B cell (primary cell): ENCODE results near the gene SIPA1L3. TPM values are rescaled to one million over a fixed set of nuclear protein-coding genes. Genes with fewer than 3 reads are reported as not detected.

Source experiments
- ATAC-seq: fragments of 200-7000 bp; cut with Tn5 transposase; one replicate; pipeline ENCODE4 v1.10.0; 2021; ENCODE audit warnings: low read depth, mild to moderate bottlenecking, moderate number of reproducible peaks, moderate library complexity
- CTCF ChIA-PET: fragments of 350-600 bp; sonication (Branson Sonifier 250); formaldehyde crosslinking; loops from one replicate; lab custom pipeline; 2021; ENCODE audit warnings: antibody characterized with exemption, inconsistent platforms; lab: Charles Lee
- POLR2A ChIA-PET: fragments of 350-600 bp; sonication (Branson Sonifier 250); formaldehyde crosslinking; loops from one replicate; lab custom pipeline; 2021; ENCODE audit warnings: antibody characterized with exemption; lab: Charles Lee
- DNase-seq: peaks from one replicate; pipeline ENCODE4 v3.0.0; 2013
- H2AFZ ChIP-seq: 2 replicates; pipeline ENCODE4 v1.6.1; 2012; ENCODE audit warnings: mild to moderate bottlenecking, low read depth, low read length; ENCODE audit not compliant: insufficient read depth, poor library complexity, severe bottlenecking
- H3K27ac ChIP-seq, 2 donors: 1 replicate in 1 of 2; 2 replicates in 1 of 2; pipeline ENCODE4 v1.5.1; 2012 to 2013; ENCODE audit warnings: low read length in 2 of 2, mild to moderate bottlenecking in 2 of 2, moderate library complexity in 1 of 2
- H3K27me3 ChIP-seq, 4 experiments: fragments of 200-600 bp in 1 of 4; sonication (generic) in 1 of 4; replicated peaks in 1 of 4; 1 replicate in 2 of 4; 2 replicates in 2 of 4; pipeline versions ENCODE4 v1.6.1 to v1.7.0; 2013 to 2016; ENCODE audit warnings: low read length in 3 of 4, mild to moderate bottlenecking in 2 of 4, mixed read lengths in 1 of 4, moderate library complexity in 1 of 4; ENCODE audit not compliant: insufficient read depth in 4 of 4, control insufficient read depth in 3 of 4; ENCODE audit errors: control extremely low read depth in 1 of 4
- H3K36me3 ChIP-seq, 2 experiments: replicated peaks in 1 of 2; 1 replicate in 1 of 2; 2 replicates in 1 of 2; pipeline versions ENCODE4 v1.6.1 to v1.7.1; 2013; ENCODE audit warnings: low read length in 1 of 2; ENCODE audit not compliant: insufficient read depth in 2 of 2, control insufficient read depth in 1 of 2; ENCODE audit errors: control extremely low read depth in 1 of 2, extremely low read depth in 1 of 2
- H3K4me1 ChIP-seq, 2 donors: fragments of 200-600 bp in 1 of 2; sonication (generic) in 1 of 2; 1 replicate in 1 of 2; 2 replicates in 1 of 2; pipeline versions ENCODE4 v1.5.1 to v1.6.1; 2013 to 2017; ENCODE audit warnings: low read length in 2 of 2; ENCODE audit not compliant: control insufficient read depth in 2 of 2, insufficient read depth in 2 of 2
- H3K4me2 ChIP-seq: replicated peaks from 2 replicates; pipeline ENCODE3; 2012; ENCODE audit warnings: mild to moderate bottlenecking, low read depth, low read length; ENCODE audit not compliant: poor library complexity, severe bottlenecking
- H3K4me3 ChIP-seq, 5 experiments: fragments of 200-600 bp in 1 of 5; sonication (generic) in 1 of 5; 1 replicate in 3 of 5; 2 replicates in 2 of 5; pipeline versions ENCODE4 v1.5.1 to v1.7.0; 2011 to 2016; ENCODE audit warnings: low read length in 4 of 5, mild to moderate bottlenecking in 4 of 5, low read depth in 2 of 5, control low read depth in 1 of 5, moderate library complexity in 1 of 5; ENCODE audit not compliant: insufficient read depth in 1 of 5; ENCODE audit errors: control extremely low read depth in 1 of 5, extremely low read depth in 1 of 5
- H3K79me2 ChIP-seq: fragments of 200-600 bp; sonication (generic); one replicate; pipeline ENCODE4 v1.6.0; 2016; ENCODE audit warnings: low read length; ENCODE audit not compliant: control insufficient read depth, insufficient read depth
- H3K9ac ChIP-seq: fragments of 200-600 bp; sonication (generic); 2 replicates; pipeline ENCODE4 v1.6.1; 2017; ENCODE audit warnings: mild to moderate bottlenecking, low read length, moderate library complexity
- H3K9me3 ChIP-seq, 3 donors: one replicate each; pipeline versions ENCODE4 v1.6.1 to v1.7.1; 2013; ENCODE audit warnings: low read length in 2 of 3; ENCODE audit not compliant: control insufficient read depth in 2 of 3, insufficient read depth in 1 of 3; ENCODE audit errors: control extremely low read depth in 1 of 3
- H4K20me1 ChIP-seq: 2 replicates; pipeline ENCODE4 v1.6.0; 2012; ENCODE audit warnings: mild to moderate bottlenecking, low read length; ENCODE audit not compliant: insufficient read depth, control insufficient read depth, poor library complexity, severe bottlenecking
- H3K27ac Mint-ChIP-seq: one replicate; pipeline ENCODE4 v1.8.0; 2021; ENCODE audit warnings: mixed read lengths
- H3K27me3 Mint-ChIP-seq: one replicate; pipeline ENCODE4 v1.8.0; 2021; ENCODE audit warnings: mixed read lengths
- H3K4me1 Mint-ChIP-seq: one replicate; pipeline ENCODE4 v1.8.0; 2021; ENCODE audit warnings: mixed read lengths
- H3K4me3 Mint-ChIP-seq: one replicate; pipeline ENCODE4 v1.8.0; 2021; ENCODE audit warnings: mixed read lengths
- H3K9me3 Mint-ChIP-seq: one replicate; pipeline ENCODE4 v1.8.0; 2022; ENCODE audit warnings: mixed read lengths; ENCODE audit not compliant: insufficient read depth
- CTCF ChIP-seq: fragments of 200-600 bp; IDR thresholded peaks from one replicate; pipeline ENCODE4 v1.8.0; 2022; ENCODE audit warnings: antibody characterized with exemption, mild to moderate bottlenecking
- EZH2 ChIP-seq: IDR thresholded peaks from 2 replicates; pipeline ENCODE4 v1.6.1; 2012; ENCODE audit warnings: borderline replicate concordance, low read depth, mild to moderate bottlenecking, moderate library complexity, low read length; ENCODE audit not compliant: insufficient read depth, poor library complexity, severe bottlenecking
- WGBS: methylation state at CpG from one replicate; pipeline ENCODE4 v1.1.5; 2013; ENCODE audit warnings: missing lambda C conversion rate; ENCODE audit not compliant: insufficient coverage; 5-methylcytosine and 5-hydroxymethylcytosine counted together
- intact Hi-C: fragments of 100-400 bp; cut with micrococcal nuclease; formaldehyde crosslinking; loops from one replicate; pipeline ENCODE4 v1.10.0; 2022
- polyA plus RNA-seq: library from polyadenylated mRNA; depleted of rRNA; stranded (reverse); fragments of >200 nt; gene quantifications from 2 replicates; pipeline ENCODE4 v1.2.3, GENCODE V29; 2012
- total RNA-seq, 2 donors: library from RNA; stranded (reverse); fragments of 120-200 nt in 1 of 2; gene quantifications; 1 replicate in 1 of 2; 2 replicates in 1 of 2; pipeline versions ENCODE4 v1.2.3 to v1.2.4, GENCODE V29; 2013 to 2022

SIPA1L3 gene
- total and polyA plus RNA-seq, 2 donors (not counting 1 experiment from before 2014, with no cell fraction given): 48.3 to 295 TPM

- no peaks in the 10 kb centered on the region for H3K27me3 Mint-ChIP-seq
- H3K4me2 ChIP-seq: no peak overlapping the region
- WGBS: 98% methylated on average over 25 of the region's 25 CpGs
- H3K27me3 ChIP-seq: no peaks in the 10 kb centered on the region
- peaks cover 6 to 48% of the 10 kb centered on the region in 2 experiments for H3K36me3 ChIP-seq
- CTCF ChIA-PET: no interaction called here
- peaks cover 27% of the 10 kb centered on the region for H3K79me2 ChIP-seq
- H3K27ac ChIP-seq: no peak overlapping the region
- intact Hi-C loops: no loop called here
- no peaks in the 10 kb centered on the region for H3K4me1 ChIP-seq
- POLR2A ChIA-PET: no interaction called here
- peaks cover 32% of the 10 kb centered on the region for H4K20me1 ChIP-seq
- H3K9me3 Mint-ChIP-seq: no peaks in the 10 kb centered on the region
- no peak overlapping the region for H2AFZ ChIP-seq
- H3K4me3 Mint-ChIP-seq: no peak overlapping the region
- ATAC-seq (no peak), DNase-seq (no peak)
- no peak overlapping the region for H3K9ac ChIP-seq
- H3K27ac Mint-ChIP-seq: no peak overlapping the region
- TF ChIP-seq EZH2: no peak
- no peak for TF ChIP-seq CTCF
- peaks cover 0 to 4% (median 0%) of the 10 kb centered on the region in 3 donors for H3K9me3 ChIP-seq
- H3K4me1 Mint-ChIP-seq: no peaks in the 10 kb centered on the region
- no peak overlapping the region for H3K4me3 ChIP-seq
Measured at GRCh38 chr19:38130399-38130798, 223.4 kb downstream of the SIPA1L3 start.

GRCh38 chr19:38132781-38133180 lies 225.8 kb downstream of the SIPA1L3 start:
- H3K27ac Mint-ChIP-seq: no peak overlapping the region
- DNase-seq (no peak), ATAC-seq (no peak)
- H3K9me3 Mint-ChIP-seq: no peaks in the 10 kb centered on the region
- Histone ChIP-seq H3K4me1 (no peaks in the 10 kb centered on the region), H4K20me1 (peaks cover 41% of the 10 kb centered on the region), H3K27ac (no peak overlapping the region), H2AFZ (no peak overlapping the region), H3K36me3 (peaks cover under 1 to 48% of the 10 kb centered on the region in 2 experiments), H3K4me2 (no peak overlapping the region), H3K27me3 (no peaks in the 10 kb centered on the region), H3K4me3 (no peak overlapping the region), H3K9ac (no peak overlapping the region), H3K79me2 (peaks cover 33% of the 10 kb centered on the region), H3K9me3 (no peaks in the 10 kb centered on the region)
- no peak for TF ChIP-seq CTCF
- intact Hi-C loops: no loop called here
- H3K4me3 Mint-ChIP-seq: no peak overlapping the region
- 97% methylated on average over 5 of the region's 6 CpGs for whole genome bisulfite sequencing
- H3K27me3 Mint-ChIP-seq: no peaks in the 10 kb centered on the region
- POLR2A ChIA-PET: interaction anchor here (0.6 to 0.7 kb wide), 2 partner anchors 65 to 124 kb away, joined by 7 to 10 read pairs; no protein-coding TSS in a partner anchor
- H3K4me1 Mint-ChIP-seq: no peaks in the 10 kb centered on the region
- CTCF ChIA-PET: interaction anchor here (0.7 to 3.6 kb wide), 4 partner anchors 9 to 234 kb away, joined by 3 to 21 read pairs (median 9); no protein-coding TSS in a partner anchor
